ENCODE data around the gene SDK1. TPM values are rescaled to one million over a fixed set of nuclear protein-coding genes. Genes with fewer than 3 reads are reported as not detected.

The SDK1 gene
- total and polyA plus RNA-seq, 2 of the 8 experiments (the other 6 are each of a cell fraction or from before 2014, with no cell fraction given) = 3.3 to 7.2 TPM

DNA sequence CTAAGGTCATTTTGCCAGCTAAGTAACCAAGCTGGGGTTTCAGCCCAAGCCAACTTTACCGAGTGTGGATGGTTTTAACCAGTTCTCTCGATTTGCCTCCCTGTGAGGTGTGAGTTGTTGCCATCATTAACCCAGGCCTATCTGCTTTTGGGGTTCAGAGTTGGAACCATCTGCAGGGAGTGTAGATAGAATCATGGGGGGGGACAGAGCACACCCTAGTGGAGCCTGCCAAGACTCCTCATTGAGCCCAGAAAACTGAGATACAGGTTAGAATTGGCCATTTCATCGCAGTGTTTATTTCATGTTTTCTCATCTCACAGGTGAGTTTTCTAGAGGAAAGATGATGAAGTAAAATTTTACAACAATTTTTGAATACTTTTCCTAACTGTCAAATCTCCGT, 133.6 kb downstream of the SDK1 start:
- Histone ChIP-seq H4K91ac (replicated peaks; ENCODE audit: insufficient read length, low read length) (no peak overlapping the region), H3K36me3 (ENCODE audit: control insufficient read depth in 2 of 4, insufficient read depth in 4 of 4, low read length in 3 of 4) (no peaks in the 10 kb centered on the region), H2BK5ac (ENCODE audit: low read depth, low read length) (no peak overlapping the region), H3K56ac (replicated peaks; ENCODE audit: insufficient read length, low read depth, low read length) (no peak overlapping the region), H3K4ac (replicated peaks; ENCODE audit: insufficient read length, low read depth, low read length) (no peak overlapping the region), H2AK5ac (ENCODE audit: low read depth, low read length) (no peak overlapping the region), H2AFZ (ENCODE audit: low read length) (no peak overlapping the region), H2BK12ac (ENCODE audit: low read depth, low read length) (no peak overlapping the region), H3K23me2 (ENCODE audit: low read depth, low read length) (no peaks in the 10 kb centered on the region), H2BK120ac (replicated peaks; ENCODE audit: low read depth, low read length) (no peak overlapping the region), H4K5ac (ENCODE audit: insufficient read length, low read depth, low read length) (no peak overlapping the region), H3K79me1 (ENCODE audit: low read depth, low read length) (no peaks in the 10 kb centered on the region; the same call in 1 of the 2 replicates), H3K27me3 (replicated peaks in 1 of 4; ENCODE audit: control insufficient read depth in 3 of 4, extremely low read depth in 1 of 4, insufficient read depth in 3 of 4, low read length in 3 of 4) (no peaks in the 10 kb centered on the region), H3K9ac (replicated peaks in 1 of 4; ENCODE audit: extremely low read depth in 1 of 4, low read depth in 3 of 4, low read length in 3 of 4) (no peak overlapping the region), H3K4me3 (ENCODE audit: extremely low read depth in 1 of 4, insufficient read depth in 2 of 4, low read depth in 3 of 4, low read length in 4 of 4) (no peak overlapping the region), H3K18ac (ENCODE audit: extremely low read depth, low read length) (no peak overlapping the region), H3K9me3 (ENCODE audit: insufficient read depth in 2 of 2, low read depth in 1 of 2, low read length in 1 of 2) (no peaks in the 10 kb centered on the region), H2BK20ac (ENCODE audit: low read length) (no peak overlapping the region), H2BK15ac (ENCODE audit: low read length) (no peak overlapping the region), H3K27ac (ENCODE audit: low read depth, low read length) (no peak overlapping the region), H4K20me1 (replicated peaks in 1 of 2; ENCODE audit: control insufficient read depth in 1 of 2, insufficient read depth in 2 of 2, low read length in 2 of 2) (peaks cover 0 to 1% of the 10 kb centered on the region in 2 experiments), H3K14ac (ENCODE audit: insufficient read length) (no peak overlapping the region), H3K4me1 (replicated peaks in 1 of 4; ENCODE audit: control insufficient read depth in 3 of 4, insufficient read depth in 4 of 4, low read length in 3 of 4) (peaks cover 0 to 3% (median 1%) of the 10 kb centered on the region in 4 experiments; a peak in 3 of 7 replicates), H3K4me2 (ENCODE audit: insufficient read depth in 1 of 2, low read depth in 2 of 2, low read length in 2 of 2) (no peak overlapping the region), H3K79me2 (ENCODE audit: control insufficient read depth in 1 of 2, insufficient read depth in 2 of 2, low read length in 2 of 2) (no peaks in the 10 kb centered on the region), H4K8ac (ENCODE audit: extremely low read depth, insufficient read depth, low read length) (no peak overlapping the region), H3K23ac (ENCODE audit: insufficient read length) (no peak overlapping the region)
- TF ChIP-seq EZH2 (IDR thresholded peaks at IDR 0.05; ENCODE audit: low read depth, low read length, severe bottlenecking) (no peak), CTCF (IDR thresholded peaks at IDR 0.05; ENCODE audit: control extremely low read depth in 1 of 3, insufficient read depth in 1 of 3, low read depth in 1 of 3, low read length in 3 of 3) (peak in 1 of 3 experiments; percentile 40; a peak in 1 of 4 replicates), SAP30 (IDR thresholded peaks at IDR 0.05; ENCODE audit: insufficient read depth, insufficient replicate concordance, low read length) (no peak), SIRT6 (IDR thresholded peaks at IDR 0.05; ENCODE audit: low read length) (no peak), RAD21 (IDR thresholded peaks at IDR 0.05 in 1 of 2, conservative IDR thresholded peaks at IDR 0.05 in 1 of 2; ENCODE audit: low read depth in 2 of 2, low read length in 2 of 2) (peak; percentile 45 to 59)
- CTCF ChIA-PET (ENCODE audit: partially characterized antibody) = interaction anchor here (0.6 to 1.3 kb wide), 5 partner anchors 9 to 104 kb away, joined by 3 to 5 read pairs (median 3); no protein-coding TSS in a partner anchor
- POLR2A ChIA-PET (ENCODE audit: partially characterized antibody) = no interaction called here
- DNase-seq (ENCODE audit: low read depth in 1 of 2, low spot score in 2 of 2) (no peak), FAIRE-seq (no peak)
- 94% methylated on average over 4 of the region's 4 CpGs; no CpG with 5 or more reads in 1 of the 2 experiments for WGBS, 2 experiments (ENCODE audit: extremely low coverage in 1 of 2, insufficient coverage in 1 of 2, insufficient read length in 1 of 2, insufficient replicate concordance in 2 of 2, low coverage in 1 of 2, low lambda C conversion rate in 2 of 2, missing lambda C conversion rate in 1 of 2)
